Keratinocyte (primary cell): Measurements from ENCODE around the gene CEACAM21.

Source experiments
- CTCF ChIP-seq, 3 experiments: IDR thresholded peaks in 1 of 3; conservative IDR thresholded peaks in 1 of 3; optimal IDR thresholded peaks in 1 of 3; 2 replicates in 2 of 3; 3 replicates in 1 of 3; pipeline versions ENCODE3 to v1.5.1; 2011; ENCODE audit warnings: low read length in 3 of 3, mild to moderate bottlenecking in 3 of 3, moderate library complexity in 2 of 3, control low read depth in 1 of 3, inconsistent platforms in 1 of 3; ENCODE audit not compliant: insufficient read depth in 2 of 3; ENCODE audit errors: extremely low read depth in 1 of 3
- EZH2 ChIP-seq: IDR thresholded peaks from one replicate; pipeline ENCODE4 v1.6.1; 2012; ENCODE audit warnings: inconsistent platforms, mild to moderate bottlenecking, low read length, moderate library complexity

- no peak for TF ChIP-seq CTCF (optimal IDR thresholded peaks at IDR 0.05 in 1 of 3, IDR thresholded peaks at IDR 0.05 in 1 of 3, conservative IDR thresholded peaks at IDR 0.05 in 1 of 3; ENCODE audit: extremely low read depth in 1 of 3, insufficient read depth in 2 of 3, low read length in 3 of 3)
- no peak for TF ChIP-seq EZH2
These were observed 1.9 kb downstream of the CEACAM21 start for GRCh38 chr19:41577833-41578232.
